Stomach (tissue), 9 donors: ENCODE results near the gene ZNF333. TPM values are rescaled to one million over a fixed set of nuclear protein-coding genes. Genes with fewer than 3 reads are reported as not detected.

ENCODE experiments used
- DNase-seq, 2 donors: peaks; one replicate each; pipeline versions ENCODE4 v3.0.0 to v3.0.0-alpha.2; 2013 to 2019
- H3K27ac ChIP-seq, 5 donors: fragments of 200-600 bp in 4 of 5; sonication (generic) in 4 of 5; one replicate each; pipeline ENCODE4 v1.5.1; 2013 to 2019; ENCODE audit warnings: mild to moderate bottlenecking in 1 of 5, moderate library complexity in 1 of 5
- H3K27me3 ChIP-seq, 3 donors: fragments of 200-600 bp; sonication (generic); one replicate each; pipeline ENCODE4 v1.5.1; 2017 to 2019; ENCODE audit warnings: mixed run types in 1 of 3
- H3K36me3 ChIP-seq, 4 donors: fragments of 200-600 bp; sonication (generic); 1 replicate in 3 of 4; 2 replicates in 1 of 4; pipeline ENCODE4 v1.5.1; 2016 to 2019
- H3K4me1 ChIP-seq, 4 donors: fragments of 200-600 bp; sonication (generic); one replicate each; pipeline ENCODE4 v1.5.1; 2016 to 2019
- H3K4me3 ChIP-seq, 4 donors: fragments of 200-600 bp; sonication (generic) in 3 of 4; one replicate each; pipeline ENCODE4 v1.5.1; 2016 to 2019; ENCODE audit warnings: mild to moderate bottlenecking in 1 of 4
- H3K9me3 ChIP-seq, 4 donors: fragments of 200-600 bp; sonication (generic); one replicate each; pipeline ENCODE4 v1.5.1; 2016 to 2019
- CTCF ChIP-seq, 7 experiments: fragments of 450-650 bp in 4 of 7; fragments of 200-600 bp in 3 of 7; sonication (generic) in 3 of 7; IDR thresholded peaks; one replicate each; pipeline ENCODE4 v1.5.1; 2016 to 2019; ENCODE audit warnings: antibody characterized with exemption in 7 of 7, control low read depth in 2 of 7, mild to moderate bottlenecking in 1 of 7
- EP300 ChIP-seq: sonication (generic); formaldehyde crosslinking; IDR thresholded peaks from one replicate; pipeline ENCODE4 v1.6.1; 2017; ENCODE audit warnings: antibody characterized with exemption
- POLR2A ChIP-seq, 4 donors: fragments of 450-650 bp; IDR thresholded peaks; one replicate each; pipeline ENCODE4 v1.6.1; 2016; ENCODE audit warnings: antibody characterized with exemption in 4 of 4, control low read depth in 2 of 4, mild to moderate bottlenecking in 1 of 4, moderate library complexity in 1 of 4
- POLR2AphosphoS5 ChIP-seq, 3 donors: sonication (generic); formaldehyde crosslinking; IDR thresholded peaks; one replicate each; pipeline ENCODE4 v1.6.1; 2016; ENCODE audit warnings: antibody characterized with exemption in 3 of 3
- WGBS, 5 donors: extraction: QIAGEN DNeasy Blood & Tissue Kit in 3 of 5; methylation state at CpG; one replicate each; pipeline versions ENCODE4 v1.1.5 to v1.1.7; 2013 to 2018; 5-methylcytosine and 5-hydroxymethylcytosine counted together
- intact Hi-C: fragments of 100-400 bp; cut with DNase I; formaldehyde crosslinking; loops from one replicate; pipeline ENCODE4 v1.15.1; 2023; ENCODE audit warnings: low total_unique reads
- polyA plus RNA-seq, 3 donors: library from polyadenylated mRNA; stranded (reverse); fragments of 200-250 nt; gene quantifications; one replicate each; pipeline ENCODE4 v1.2.3, GENCODE V29; 2013
- total RNA-seq, 5 donors: library from RNA; depleted of rRNA; stranded (reverse); fragments of >200 nt; gene quantifications; one replicate each; pipeline versions ENCODE4 v1.1.0 to v1.2.3, GENCODE V29; 2014 to 2016
- donor health status: healthy with polysubstance abuse.
- donor health status: Bipolar disorder and iron deficiency.
- donor health status: healthy.

ZNF333 gene
- total and polyA plus RNA-seq, 8 donors: 3.8 to 25.9 (median 5.2) TPM

DNA sequence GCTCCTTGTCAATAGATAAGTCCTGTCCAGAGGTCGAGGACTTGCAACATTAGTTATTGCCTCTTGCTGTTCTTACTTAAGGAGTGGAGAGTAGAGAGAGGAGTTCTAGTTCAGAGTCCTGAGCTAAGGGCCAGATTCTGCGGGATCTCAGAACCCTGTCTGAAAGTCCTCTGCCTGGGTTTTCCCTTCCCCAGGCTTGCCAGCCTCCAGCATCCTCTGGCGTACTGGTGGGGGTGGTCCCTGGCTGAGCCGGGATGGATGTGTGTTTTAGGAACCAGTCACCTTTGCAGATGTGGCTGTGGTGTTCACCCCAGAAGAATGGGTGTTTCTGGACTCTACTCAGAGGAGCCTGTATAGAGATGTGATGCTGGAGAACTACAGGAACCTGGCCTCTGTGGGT is 26.0 kb downstream of the ZNF333 start:
- no peak overlapping the region for H3K4me3 ChIP-seq
- H3K9me3 ChIP-seq: peaks cover 66 to 100% (median 94%) of the 10 kb centered on the region in 4 donors
- H3K4me1 ChIP-seq: no peaks in the 10 kb centered on the region
- DNase-seq: no peak
- peaks cover 74 to 100% (median 100%) of the 10 kb centered on the region in 4 donors for H3K36me3 ChIP-seq
- WGBS, 5 donors: 93 to 100% (median 97%) methylated on average over 4 of the region's 4 CpGs
- intact Hi-C loops: no loop called here
- TF ChIP-seq POLR2AphosphoS5 (IDR thresholded peaks at IDR 0.05) (no peak), EP300 (no peak), CTCF (IDR thresholded peaks at IDR 0.05) (no peak), POLR2A (IDR thresholded peaks at IDR 0.05) (no peak)
- H3K27ac ChIP-seq: no peak overlapping the region
- no peaks in the 10 kb centered on the region for H3K27me3 ChIP-seq

DNA sequence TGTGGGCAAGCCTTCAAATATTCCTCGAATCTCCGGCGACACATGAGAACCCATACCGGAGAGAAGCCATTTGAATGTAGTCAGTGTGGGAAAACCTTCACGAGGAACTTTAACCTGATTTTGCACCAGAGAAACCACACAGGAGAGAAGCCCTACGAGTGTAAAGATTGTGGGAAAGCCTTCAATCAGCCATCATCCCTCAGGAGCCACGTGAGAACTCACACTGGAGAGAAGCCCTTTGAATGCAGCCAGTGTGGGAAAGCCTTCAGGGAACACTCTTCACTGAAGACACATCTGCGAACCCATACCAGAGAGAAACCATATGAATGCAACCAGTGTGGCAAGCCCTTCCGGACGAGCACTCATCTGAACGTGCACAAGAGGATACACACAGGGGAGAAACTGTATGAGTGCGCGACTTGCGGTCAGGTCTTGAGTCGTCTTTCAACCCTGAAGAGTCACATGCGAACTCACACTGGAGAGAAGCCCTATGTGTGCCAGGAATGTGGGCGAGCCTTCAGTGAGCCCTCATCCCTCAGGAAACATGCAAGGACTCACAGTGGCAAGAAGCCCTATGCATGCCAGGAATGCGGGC is 28.8 kb downstream of the ZNF333 start:
- H3K4me1 ChIP-seq: no peaks in the 10 kb centered on the region
- 94 to 98% (median 95%) methylated on average over 18 of the region's 18 CpGs for WGBS, 5 donors
- H3K4me3 ChIP-seq: no peak overlapping the region
- DNase-seq: no peak
- intact Hi-C loops: no loop called here
- H3K27me3 ChIP-seq: no peaks in the 10 kb centered on the region
- H3K27ac ChIP-seq: no peak overlapping the region
- peaks cover 67 to 100% (median 97%) of the 10 kb centered on the region in 4 donors for H3K9me3 ChIP-seq
- H3K36me3 ChIP-seq: peaks cover 57 to 100% (median 88%) of the 10 kb centered on the region in 4 donors
- TF ChIP-seq CTCF (IDR thresholded peaks at IDR 0.05): no peak
- TF ChIP-seq POLR2A (IDR thresholded peaks at IDR 0.05): no peak
- no peak for TF ChIP-seq POLR2AphosphoS5 (IDR thresholded peaks at IDR 0.05)
- TF ChIP-seq EP300: no peak

DNA sequence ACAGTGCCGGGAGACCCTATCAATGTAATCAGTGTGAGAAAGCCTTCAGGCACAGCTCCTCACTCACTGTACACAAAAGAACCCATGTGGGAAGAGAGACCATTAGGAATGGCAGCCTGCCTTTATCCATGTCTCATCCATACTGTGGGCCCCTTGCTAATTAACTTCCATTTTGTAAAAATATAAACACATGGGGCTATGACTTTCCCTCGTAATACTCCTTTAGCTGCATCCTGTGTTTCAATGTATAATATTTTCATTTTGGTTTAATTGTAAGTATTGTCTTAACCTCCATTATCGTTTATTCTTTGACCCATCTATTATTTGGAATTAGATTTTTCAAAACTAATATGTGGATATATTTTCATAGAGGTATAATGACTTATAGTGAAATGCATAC is 29.3 kb downstream of the ZNF333 start:
- TF ChIP-seq POLR2A (IDR thresholded peaks at IDR 0.05): no peak
- TF ChIP-seq CTCF (IDR thresholded peaks at IDR 0.05): no peak
- no peak for TF ChIP-seq EP300
- no peak for TF ChIP-seq POLR2AphosphoS5 (IDR thresholded peaks at IDR 0.05)
- 97 to 100% (median 98%) methylated on average over 3 of the region's 3 CpGs for WGBS, 5 donors
- intact Hi-C loops: no loop called here

DNA sequence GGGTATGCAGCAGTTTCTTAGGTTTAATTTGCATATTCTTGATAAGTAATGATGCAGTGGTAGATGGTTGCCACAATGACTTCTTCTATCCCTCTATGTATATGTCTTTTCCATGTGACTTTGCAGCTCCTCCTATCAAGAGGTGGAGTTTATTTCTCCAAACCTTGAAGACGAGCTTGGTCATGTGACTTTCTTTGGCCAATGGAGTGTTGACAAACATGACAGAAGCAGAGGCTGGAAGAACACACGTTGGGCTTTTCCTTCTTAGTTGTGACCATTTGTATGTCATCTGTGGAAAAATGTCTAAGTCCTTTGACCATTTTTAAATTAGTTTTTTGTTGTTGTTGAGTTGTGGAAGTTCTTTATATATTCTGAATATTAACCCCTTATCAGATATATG is 32.3 kb downstream of the ZNF333 start:
- Histone ChIP-seq H3K4me3 (no peak overlapping the region), H3K36me3 (peaks cover 22 to 88% (median 59%) of the 10 kb centered on the region in 4 donors), H3K9me3 (peaks cover 60 to 100% (median 98%) of the 10 kb centered on the region in 4 donors), H3K27ac (no peak overlapping the region), H3K27me3 (no peaks in the 10 kb centered on the region), H3K4me1 (no peaks in the 10 kb centered on the region)
- WGBS, 5 donors: 70 to 89% (median 84%) methylated on average over 2 of the region's 2 CpGs
- DNase-seq: no peak
- TF ChIP-seq POLR2A (IDR thresholded peaks at IDR 0.05): no peak
- TF ChIP-seq CTCF (IDR thresholded peaks at IDR 0.05): no peak
- intact Hi-C loops: no loop called here

More for the DNA sequence above, 29.3 kb downstream of the ZNF333 start:
- DNase-seq: no peak
- no peak overlapping the region for H3K27ac ChIP-seq
- H3K4me3 ChIP-seq: no peak overlapping the region
- H3K27me3 ChIP-seq: no peaks in the 10 kb centered on the region
- H3K9me3 ChIP-seq: peaks cover 61 to 100% (median 98%) of the 10 kb centered on the region in 4 donors
- H3K36me3 ChIP-seq: peaks cover 52 to 100% (median 87%) of the 10 kb centered on the region in 4 donors
- H3K4me1 ChIP-seq: no peaks in the 10 kb centered on the region
